Stimulated activated CD4-positive, alpha-beta T cell treated with anti-CD3 and anti-CD28 coated beads, Interleukin-4, amount 100 ng/mL, for 1 hour (primary cell): ENCODE data around the gene ARHGAP27.
"Not testable (repeated sequence)": the region's sequence is repeated elsewhere in the genome, so short reads cannot be mapped to it uniquely, and the experiment has no call there.

Experiments
- DNase-seq: peaks from one replicate; pipeline ENCODE4 v3.0.0-alpha.2; 2020

Gene ARHGAP27, protein sequence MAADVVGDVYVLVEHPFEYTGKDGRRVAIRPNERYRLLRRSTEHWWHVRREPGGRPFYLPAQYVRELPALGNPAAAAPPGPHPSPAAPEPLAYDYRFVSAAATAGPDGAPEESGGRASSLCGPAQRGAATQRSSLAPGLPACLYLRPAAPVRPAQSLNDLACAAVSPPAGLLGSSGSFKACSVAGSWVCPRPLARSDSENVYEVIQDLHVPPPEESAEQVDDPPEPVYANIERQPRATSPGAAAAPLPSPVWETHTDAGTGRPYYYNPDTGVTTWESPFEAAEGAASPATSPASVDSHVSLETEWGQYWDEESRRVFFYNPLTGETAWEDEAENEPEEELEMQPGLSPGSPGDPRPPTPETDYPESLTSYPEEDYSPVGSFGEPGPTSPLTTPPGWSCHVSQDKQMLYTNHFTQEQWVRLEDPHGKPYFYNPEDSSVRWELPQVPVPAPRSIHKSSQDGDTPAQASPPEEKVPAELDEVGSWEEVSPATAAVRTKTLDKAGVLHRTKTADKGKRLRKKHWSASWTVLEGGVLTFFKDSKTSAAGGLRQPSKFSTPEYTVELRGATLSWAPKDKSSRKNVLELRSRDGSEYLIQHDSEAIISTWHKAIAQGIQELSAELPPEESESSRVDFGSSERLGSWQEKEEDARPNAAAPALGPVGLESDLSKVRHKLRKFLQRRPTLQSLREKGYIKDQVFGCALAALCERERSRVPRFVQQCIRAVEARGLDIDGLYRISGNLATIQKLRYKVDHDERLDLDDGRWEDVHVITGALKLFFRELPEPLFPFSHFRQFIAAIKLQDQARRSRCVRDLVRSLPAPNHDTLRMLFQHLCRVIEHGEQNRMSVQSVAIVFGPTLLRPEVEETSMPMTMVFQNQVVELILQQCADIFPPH

DNA sequence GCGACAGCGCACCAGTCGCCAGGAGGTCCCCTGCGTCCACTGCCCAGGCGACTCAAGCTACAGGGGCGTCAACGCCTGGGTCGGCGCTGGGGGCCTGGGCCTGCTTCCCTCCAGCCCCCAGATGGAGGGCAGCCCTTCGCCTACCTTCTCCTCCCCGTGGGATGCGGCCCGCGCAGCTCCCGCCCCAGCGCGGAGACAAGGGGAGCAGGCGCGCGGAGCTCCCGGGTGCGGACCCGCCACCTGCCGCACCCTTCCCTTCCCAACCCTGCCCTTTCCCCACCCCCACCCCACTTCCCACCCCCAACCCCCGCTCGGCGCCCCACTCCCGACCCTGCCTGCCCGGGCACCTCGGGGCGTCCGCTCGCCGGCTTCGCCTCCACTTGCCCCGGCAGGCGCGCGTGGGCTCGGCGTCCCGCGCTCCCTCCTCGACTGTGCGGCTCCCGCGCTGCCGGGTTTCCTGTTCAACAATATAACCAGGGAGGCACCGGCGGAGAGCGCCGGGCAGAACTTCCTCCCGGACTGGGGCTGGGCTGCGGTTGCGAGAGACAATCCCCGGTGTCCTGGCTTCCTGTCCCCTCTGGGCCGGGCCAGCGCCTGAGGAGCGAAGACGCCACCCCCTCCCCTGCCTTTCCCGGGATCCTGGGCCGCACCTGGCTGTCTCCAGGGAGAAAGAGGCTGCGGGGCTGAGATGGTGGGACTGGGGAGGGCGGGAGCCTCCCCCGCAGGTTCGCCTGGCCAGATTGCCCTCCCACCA is at the start of gene ARHGAP27:
Gene ARHGAP27 (minus strand): TSS at position 466 of the 754 bp plus-strand sequence. CDS start 2,591 bp downstream, outside the sequence.
- no peak for DNase-seq

DNA sequence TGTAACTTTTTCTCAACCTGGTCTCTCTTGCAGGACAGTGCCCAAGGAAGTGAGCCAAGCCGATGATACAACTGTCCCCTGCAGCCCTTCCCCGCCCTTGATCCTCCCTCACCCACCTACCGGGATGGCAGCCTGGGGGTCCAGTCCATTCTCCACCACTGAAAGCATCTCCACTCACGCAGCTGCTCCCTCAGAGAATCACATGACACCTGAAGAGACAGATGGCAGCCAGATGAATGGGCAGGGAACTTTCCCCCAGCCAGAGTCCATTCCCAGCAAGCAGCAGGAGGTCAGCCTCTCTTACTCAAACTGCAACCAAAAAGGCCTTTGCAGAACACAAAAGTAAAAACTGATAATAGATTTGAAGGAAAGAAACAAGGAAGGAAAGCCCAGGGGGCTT is 49.6 kb upstream of the ARHGAP27 start:
- DNase-seq: not testable (repeated sequence)

DNA sequence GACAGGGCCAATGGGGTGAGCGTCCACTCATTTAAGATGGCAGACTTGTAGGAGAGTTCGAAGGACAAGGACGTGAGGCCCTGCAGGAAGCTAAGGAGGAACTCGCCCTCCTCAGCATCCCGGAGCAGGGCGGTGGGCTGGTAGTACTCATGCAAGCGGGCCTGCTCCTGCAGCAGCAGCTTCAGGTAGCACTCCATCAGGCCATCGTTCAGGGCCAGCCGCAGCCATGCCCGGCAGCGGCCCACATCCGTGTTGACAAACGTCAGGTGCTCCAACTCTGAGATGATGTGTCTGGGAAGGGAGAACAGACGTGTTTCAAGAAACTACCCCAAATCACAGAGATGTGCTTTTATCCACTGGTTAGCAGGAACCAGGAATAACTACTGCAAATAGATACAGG is 42.8 kb upstream of the ARHGAP27 start:
- DNase-seq: not testable (repeated sequence)

- DNase-seq: not testable (repeated sequence)
These were observed 39.6 kb upstream of the ARHGAP27 start for GRCh38 chr17:45472249-45472648.

- not testable (repeated sequence) for DNase-seq
These were observed 36.5 kb upstream of the ARHGAP27 start for GRCh38 chr17:45469204-45469563.

DNA sequence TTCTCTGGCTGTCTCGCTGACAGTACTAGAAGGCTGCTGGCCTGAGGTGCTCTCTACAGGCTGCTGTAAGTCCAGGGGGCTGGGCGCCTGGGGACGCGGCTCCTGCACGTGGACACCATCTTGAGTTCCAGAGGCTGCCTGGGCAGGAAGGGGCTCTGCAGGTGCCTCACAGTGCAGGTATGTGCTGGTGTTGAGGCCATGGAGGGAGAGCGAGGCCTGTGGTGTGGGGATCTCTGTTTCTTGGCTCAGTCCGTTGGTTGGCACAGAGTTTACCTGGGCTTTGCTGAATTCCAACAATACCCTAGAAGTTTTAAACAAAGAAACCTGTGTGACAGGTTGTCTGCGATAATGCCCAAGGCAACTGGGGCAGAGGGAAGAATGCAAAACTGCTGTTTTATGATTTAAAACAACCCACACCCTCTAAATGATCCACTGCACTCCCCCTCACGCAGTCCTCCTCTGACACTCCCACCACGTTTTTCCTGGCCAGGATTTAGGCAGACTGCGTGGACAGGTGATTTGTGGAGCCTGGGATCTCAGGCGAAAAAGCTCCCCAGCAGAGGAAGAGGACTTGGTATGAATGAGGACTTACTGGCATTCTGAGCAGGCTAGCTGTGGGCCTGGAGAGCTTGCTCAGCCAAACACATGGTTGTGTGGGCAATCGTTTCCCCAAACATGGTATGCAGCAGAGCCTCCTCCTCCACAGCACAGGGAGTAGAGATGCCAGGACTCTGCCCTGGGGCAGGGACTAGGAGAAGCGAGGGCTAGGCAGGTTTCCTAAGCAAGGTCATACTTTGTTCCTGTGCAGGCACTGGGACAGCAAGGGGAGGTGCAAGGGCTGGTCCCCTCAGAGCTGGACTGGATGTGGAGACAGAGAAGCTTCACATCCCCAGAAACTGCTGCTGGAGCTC is 35.9 kb upstream of the ARHGAP27 start:
- not testable (repeated sequence) for DNase-seq

DNA sequence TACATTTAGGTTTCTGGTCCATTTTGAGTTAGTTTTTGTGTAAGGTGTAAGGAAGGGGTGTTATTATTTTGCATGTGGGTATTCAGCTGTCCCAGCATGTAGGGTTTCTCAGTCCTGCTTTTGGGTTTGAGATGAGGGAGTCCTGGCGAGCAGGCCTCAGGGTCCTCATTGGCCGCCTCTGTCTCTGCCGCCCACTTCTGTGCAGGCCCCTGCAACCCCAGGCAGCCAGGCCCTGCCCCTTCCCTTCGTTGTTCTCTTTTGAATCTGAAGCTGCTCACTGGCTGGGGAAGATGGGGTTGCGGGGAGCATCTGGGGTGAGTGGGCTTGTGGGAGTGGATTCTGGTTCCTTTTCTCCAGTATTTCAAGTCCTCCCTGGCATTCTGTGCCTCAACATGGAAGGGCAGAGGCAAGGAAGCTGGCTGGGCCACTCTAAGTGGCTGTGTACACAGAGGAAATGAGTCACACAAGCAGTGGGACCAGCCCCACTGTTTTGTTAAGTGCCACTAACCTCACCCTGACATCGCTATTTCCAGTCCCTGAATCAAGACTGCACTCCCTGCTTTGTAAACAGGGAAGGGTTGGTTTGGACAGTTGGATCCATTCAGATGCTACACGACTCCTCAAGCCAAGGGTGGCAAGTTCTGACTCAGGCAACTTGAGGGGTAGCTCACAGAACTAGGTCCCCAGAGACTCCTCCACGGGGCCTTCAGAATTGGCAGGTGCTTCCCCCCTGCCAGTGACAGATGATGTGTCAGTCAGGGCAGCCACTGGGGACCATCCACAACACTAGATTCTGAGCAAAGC is 29.1 kb upstream of the ARHGAP27 start:
- DNase-seq: not testable (repeated sequence)

GRCh38 chr17:45460422-45460821 is 27.8 kb upstream of the ARHGAP27 start:
- DNase-seq: not testable (repeated sequence)

DNA sequence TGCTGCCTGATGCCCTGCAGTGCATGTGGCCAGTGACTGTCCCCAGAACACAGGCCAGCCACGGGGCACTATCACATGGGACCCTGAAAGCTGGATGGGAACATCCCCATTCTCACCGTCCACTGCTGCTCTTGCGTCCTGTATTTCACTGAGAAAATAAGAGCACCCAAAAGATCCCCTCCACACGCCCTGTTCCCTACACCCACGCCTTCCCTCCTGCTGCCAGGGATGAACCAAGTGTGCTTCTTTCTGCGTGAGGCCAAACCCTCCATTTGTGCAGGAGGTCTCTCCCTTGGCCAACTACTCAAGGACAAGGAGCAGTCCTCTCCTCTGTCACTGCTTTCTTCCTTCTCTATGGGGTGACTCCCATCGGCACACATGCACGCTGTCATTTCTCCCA is 21.7 kb upstream of the ARHGAP27 start:
- DNase-seq: not testable (repeated sequence)

DNA sequence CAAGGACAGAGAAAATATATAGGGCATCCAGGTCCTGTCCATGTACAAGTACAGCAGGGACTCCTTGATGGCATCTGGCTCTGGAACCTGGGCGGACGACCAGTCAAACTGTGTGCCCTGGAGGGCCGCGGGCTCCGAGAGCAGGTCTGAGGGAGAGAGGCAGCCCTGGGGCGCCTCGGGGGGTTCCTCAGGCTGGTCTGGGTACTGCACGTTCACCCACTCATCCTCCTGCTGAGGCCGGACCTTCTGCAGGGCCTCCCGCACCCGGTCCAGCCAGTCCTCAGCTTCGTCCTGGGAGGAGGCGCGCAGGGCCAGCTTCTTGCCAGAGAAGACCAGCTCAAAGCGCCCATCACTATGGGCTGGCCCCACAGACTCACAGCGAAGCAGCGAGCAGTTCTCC is 21.1 kb upstream of the ARHGAP27 start:
- not testable (repeated sequence) for DNase-seq

DNA sequence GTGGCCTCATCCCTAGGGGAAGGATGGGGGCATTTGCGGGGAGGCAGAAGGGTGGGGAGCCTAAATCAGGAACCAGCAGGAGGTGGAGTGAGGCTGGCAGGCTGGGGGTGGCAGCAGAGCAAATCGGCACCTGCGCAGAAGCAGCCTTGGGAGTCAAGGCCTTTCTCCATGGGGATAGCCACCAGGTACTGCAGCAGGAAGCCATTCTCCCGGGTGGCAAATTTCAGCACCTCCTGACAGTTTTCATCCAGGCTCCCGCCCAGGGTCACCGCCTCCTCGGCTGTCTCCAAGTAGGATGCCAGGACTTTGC is 20.5 kb upstream of the ARHGAP27 start:
- DNase-seq: not testable (repeated sequence)

DNA sequence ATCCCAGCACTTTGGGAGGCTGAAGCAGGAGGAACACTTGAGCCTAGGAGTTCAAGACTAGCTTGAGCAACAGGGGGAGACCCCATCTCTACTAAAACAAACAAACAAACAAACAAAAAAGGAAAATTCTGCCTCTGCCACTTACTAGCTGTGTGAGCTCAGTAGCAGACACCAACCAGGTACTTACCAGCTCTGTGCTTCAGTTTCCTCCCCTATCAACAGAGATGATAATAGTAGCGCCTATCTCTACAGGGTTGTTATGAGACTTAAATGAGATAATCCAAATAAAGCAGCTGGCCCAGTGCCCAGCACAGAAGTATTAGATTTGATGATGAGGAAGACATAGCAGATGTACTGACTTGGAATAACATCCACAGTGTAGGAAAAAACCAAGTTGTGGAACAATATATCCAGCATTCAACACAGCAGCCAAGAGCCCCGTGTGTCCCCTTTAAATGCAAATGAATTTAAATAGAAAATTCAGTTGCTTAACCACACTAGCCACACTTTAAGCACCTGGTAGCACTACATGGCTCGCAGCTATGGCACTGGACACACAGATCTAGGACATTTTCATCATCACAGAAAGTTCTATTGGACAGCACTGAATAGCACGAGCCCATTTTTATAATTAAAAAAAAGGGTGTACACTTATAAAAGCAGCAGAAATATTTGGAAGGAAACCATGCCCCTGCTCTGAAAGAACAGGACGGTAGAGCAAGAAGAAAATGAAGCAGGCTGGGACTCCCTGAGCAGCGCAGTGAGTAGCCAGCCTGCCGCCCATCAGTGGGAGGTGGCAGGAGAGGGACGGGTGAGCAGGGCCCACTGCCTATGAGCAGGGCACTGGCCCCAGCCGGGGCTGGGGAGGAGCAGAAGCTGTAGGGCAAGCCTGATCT is 19.9 kb upstream of the ARHGAP27 start:
- not testable (repeated sequence) for DNase-seq

GRCh38 chr17:45451660-45452059 is 19.0 kb upstream of the ARHGAP27 start:
- not testable (repeated sequence) for DNase-seq

DNA sequence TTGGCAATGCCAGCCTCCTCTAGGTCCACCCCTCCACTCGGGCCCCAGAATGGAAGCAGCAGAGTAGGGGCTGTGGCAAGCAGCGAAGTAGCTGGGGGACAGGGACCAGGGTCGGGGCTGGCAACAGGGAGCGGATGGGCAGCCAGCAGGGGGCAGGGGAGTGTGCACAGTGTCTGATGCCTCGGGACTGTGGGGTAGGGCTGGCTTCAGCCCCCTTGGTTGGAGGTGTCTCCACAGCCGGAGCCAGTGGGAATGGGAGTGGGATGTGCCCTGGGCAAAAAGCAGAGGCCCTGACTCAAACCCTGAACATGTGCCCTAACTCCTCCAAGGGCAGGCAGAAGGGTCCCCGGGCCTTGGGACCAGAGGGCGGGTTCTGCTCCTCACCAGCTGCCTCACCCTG is 18.5 kb upstream of the ARHGAP27 start:
- DNase-seq: no peak

DNA sequence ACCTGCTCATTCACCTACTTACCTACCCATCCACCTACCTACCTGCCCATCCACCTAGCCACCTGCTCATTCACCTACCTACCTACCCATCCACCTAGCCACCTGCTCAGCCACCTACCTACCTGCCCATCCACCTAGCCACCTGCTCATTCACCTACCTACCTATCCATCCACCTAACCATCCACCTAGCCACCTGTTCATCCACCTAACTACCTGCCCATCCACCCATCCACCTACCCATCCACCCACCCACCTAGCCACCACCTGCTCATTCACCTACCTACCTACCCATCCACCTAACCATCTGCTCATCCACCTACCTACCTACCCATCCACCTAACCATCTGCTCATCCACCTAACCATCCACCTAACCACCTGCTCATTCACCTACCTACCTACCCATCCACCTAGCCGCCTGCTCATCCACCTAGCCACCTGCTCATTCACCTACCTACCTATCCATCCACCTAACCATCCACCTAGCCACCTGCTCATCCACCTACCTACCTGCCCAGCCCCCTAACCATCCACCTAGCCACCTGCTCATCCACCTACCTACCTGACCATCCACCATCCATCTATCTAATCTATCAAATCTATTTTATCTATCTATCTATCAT is 17.1 kb upstream of the ARHGAP27 start:
- not testable (repeated sequence) for DNase-seq

- not testable (repeated sequence) for DNase-seq
These were observed 16.6 kb upstream of the ARHGAP27 start for GRCh38 chr17:45449260-45449659.

GRCh38 chr17:45448483-45448882 is 15.8 kb upstream of the ARHGAP27 start:
- not testable (repeated sequence) for DNase-seq

DNA sequence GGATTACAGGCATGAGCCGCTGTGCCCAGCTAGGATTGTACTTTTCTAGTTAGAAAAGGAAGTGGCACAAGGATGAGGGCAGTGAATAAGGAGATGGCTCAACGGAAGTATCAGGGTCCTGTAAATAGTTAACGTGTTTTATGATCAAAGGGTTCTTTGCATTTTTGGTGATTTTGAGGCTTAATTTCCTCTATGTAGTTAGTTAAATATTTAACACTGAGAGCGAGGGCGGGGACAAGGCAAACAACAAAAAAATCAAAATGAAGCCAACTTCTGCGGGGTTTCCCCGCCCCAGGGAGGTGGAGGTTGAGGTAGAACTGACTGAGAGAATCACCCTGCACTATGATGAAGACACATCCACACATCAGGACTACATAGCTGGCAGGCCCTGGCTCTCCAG is 15.4 kb upstream of the ARHGAP27 start:
- not testable (repeated sequence) for DNase-seq

DNA sequence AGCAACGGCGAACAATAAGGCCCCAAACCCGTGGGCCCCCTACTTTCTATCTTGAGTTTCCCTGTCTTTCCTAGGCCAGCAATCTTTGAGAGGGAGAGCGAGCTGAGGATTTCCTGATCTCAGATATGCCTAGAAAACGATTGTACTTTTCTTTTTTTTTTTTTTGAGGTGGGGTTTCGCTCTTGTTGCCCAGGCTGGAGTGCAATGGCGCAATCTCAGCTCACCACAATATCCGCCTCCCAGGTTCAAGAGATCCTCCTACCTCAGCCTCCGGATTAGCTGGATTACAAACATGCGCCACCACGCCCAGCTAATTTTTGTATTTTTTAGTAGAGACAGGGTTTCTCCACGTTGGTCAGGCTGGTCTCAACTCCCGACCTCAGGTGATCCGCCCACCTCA is 15.0 kb upstream of the ARHGAP27 start:
- not testable (repeated sequence) for DNase-seq
